Fibroblast of skin of scalp (primary cell): ENCODE results near the gene TIMM10.
"Not testable (repeated sequence)": the region's sequence is repeated elsewhere in the genome, so short reads cannot be mapped to it uniquely, and the experiment has no call there.

Experiments
- DNase-seq: peaks from one replicate; pipeline ENCODE4 v3.0.0-alpha.2; 2013

Gene TIMM10

GRCh38 chr11:57541169-57541568 lies 10.6 kb upstream of the TIMM10 start:
- DNase-seq, result no peak

- DNase-seq, result no peak
Observed at GRCh38 chr11:57539342-57539741, 8.8 kb upstream of the TIMM10 start.

GRCh38 chr11:57536947-57537619 lies 6.5 kb upstream of the TIMM10 start, which contains the start of gene SMTNL1:
TSS of gene SMTNL1 (plus strand) at chr11:57537595. CDS start at chr11:57542643, 5,048 bp downstream.
- no peak for DNase-seq

- DNase-seq, result not testable (repeated sequence)
Observed at GRCh38 chr11:57534449-57534848, 3.9 kb upstream of the TIMM10 start.

- DNase-seq, result no peak
Observed at GRCh38 chr11:57530215-57530595, 349 bp downstream of the TIMM10 start.

GRCh38 chr11:57529012-57529411 lies 1.5 kb downstream of the TIMM10 start:
- DNase-seq, result no peak

- peak; percentile 55 for DNase-seq
Observed at GRCh38 chr11:57527056-57527631, 3.4 kb downstream of the TIMM10 start.

- DNase-seq, result no peak
Observed at GRCh38 chr11:57523419-57523818, 7.1 kb downstream of the TIMM10 start.

- no peak for DNase-seq
Observed at GRCh38 chr11:57521116-57521515, 9.4 kb downstream of the TIMM10 start.

GRCh38 chr11:57516061-57516443 lies 14.5 kb downstream of the TIMM10 start:
- no peak for DNase-seq

GRCh38 chr11:57515332-57516060 lies 15.1 kb downstream of the TIMM10 start, which contains the start of gene SLC43A1:
TSS of gene SLC43A1 (minus strand) at chr11:57515702. CDS start at chr11:57514111, 1,591 bp downstream.
- DNase-seq, result peak; percentile 53

GRCh38 chr11:57514538-57515331 lies 15.8 kb downstream of the TIMM10 start:
- DNase-seq, result peak; percentile 33

GRCh38 chr11:57513911-57514537 lies 16.5 kb downstream of the TIMM10 start:
- DNase-seq, result peak; percentile 6

- DNase-seq, result no peak
Observed at GRCh38 chr11:57513452-57513795, 17.1 kb downstream of the TIMM10 start.

GRCh38 chr11:57512646-57513451 lies 17.7 kb downstream of the TIMM10 start:
- no peak for DNase-seq

GRCh38 chr11:57511741-57512430 lies 18.7 kb downstream of the TIMM10 start:
- no peak for DNase-seq

GRCh38 chr11:57508341-57509170 lies 22.0 kb downstream of the TIMM10 start:
- no peak for DNase-seq

GRCh38 chr11:57506522-57506921 lies 24.0 kb downstream of the TIMM10 start:
- no peak for DNase-seq

GRCh38 chr11:57504511-57504910 lies 26.0 kb downstream of the TIMM10 start:
- DNase-seq, result no peak

- DNase-seq, result no peak
Observed at GRCh38 chr11:57502870-57503269, 27.7 kb downstream of the TIMM10 start.
